RWPE2 (cell line): ENCODE data around the gene RIMBP3C.

Experiments used
- ATAC-seq: fragments of 200-7000 bp; cut with Tn5 transposase; 3 replicates; pipeline ENCODE4 v1.9.1; 2021; ENCODE audit warnings: low read depth
- DNase-seq: peaks from one replicate; pipeline ENCODE4 v3.0.0-alpha.2; 2020; ENCODE audit warnings: low spot score
- H3K27ac ChIP-seq: fragments of 450-650 bp; 2 replicates; pipeline ENCODE4 v1.5.1; 2017; ENCODE audit warnings: mild to moderate bottlenecking; ENCODE audit not compliant: poor library complexity, severe bottlenecking
- H3K27me3 ChIP-seq: fragments of 250-450 bp; sonication (Bioruptor Pico); 2 replicates; pipeline ENCODE4 v1.5.1; 2021; ENCODE audit warnings: mild to moderate bottlenecking, moderate library complexity; ENCODE audit not compliant: insufficient read depth, poor library complexity, severe bottlenecking
- H3K36me3 ChIP-seq: fragments of 250-450 bp; sonication (Bioruptor Pico); 2 replicates; pipeline ENCODE4 v1.5.1; 2020; ENCODE audit warnings: low read depth, mild to moderate bottlenecking, moderate library complexity
- H3K4me1 ChIP-seq: fragments of 250-450 bp; sonication (Bioruptor Pico); 2 replicates; pipeline ENCODE4 v1.5.1; 2021; ENCODE audit warnings: mild to moderate bottlenecking, moderate library complexity; ENCODE audit not compliant: insufficient read depth, poor library complexity, severe bottlenecking
- H3K4me3 ChIP-seq: fragments of 250-450 bp; sonication (Bioruptor Pico); 2 replicates; pipeline ENCODE4 v1.5.1; 2021; ENCODE audit warnings: mild to moderate bottlenecking, moderate library complexity; ENCODE audit not compliant: severe bottlenecking
- H3K9me3 ChIP-seq: fragments of 250-450 bp; sonication (Bioruptor Pico); 2 replicates; pipeline ENCODE4 v1.5.1; 2021; ENCODE audit warnings: mild to moderate bottlenecking, moderate library complexity; ENCODE audit not compliant: severe bottlenecking
- CTCF ChIP-seq: fragments of 450-650 bp; IDR thresholded peaks from one replicate; pipeline ENCODE4 v1.5.1; 2017; ENCODE audit warnings: mild to moderate bottlenecking, moderate library complexity; ENCODE audit not compliant: poor library complexity, severe bottlenecking

RIMBP3C gene

DNA sequence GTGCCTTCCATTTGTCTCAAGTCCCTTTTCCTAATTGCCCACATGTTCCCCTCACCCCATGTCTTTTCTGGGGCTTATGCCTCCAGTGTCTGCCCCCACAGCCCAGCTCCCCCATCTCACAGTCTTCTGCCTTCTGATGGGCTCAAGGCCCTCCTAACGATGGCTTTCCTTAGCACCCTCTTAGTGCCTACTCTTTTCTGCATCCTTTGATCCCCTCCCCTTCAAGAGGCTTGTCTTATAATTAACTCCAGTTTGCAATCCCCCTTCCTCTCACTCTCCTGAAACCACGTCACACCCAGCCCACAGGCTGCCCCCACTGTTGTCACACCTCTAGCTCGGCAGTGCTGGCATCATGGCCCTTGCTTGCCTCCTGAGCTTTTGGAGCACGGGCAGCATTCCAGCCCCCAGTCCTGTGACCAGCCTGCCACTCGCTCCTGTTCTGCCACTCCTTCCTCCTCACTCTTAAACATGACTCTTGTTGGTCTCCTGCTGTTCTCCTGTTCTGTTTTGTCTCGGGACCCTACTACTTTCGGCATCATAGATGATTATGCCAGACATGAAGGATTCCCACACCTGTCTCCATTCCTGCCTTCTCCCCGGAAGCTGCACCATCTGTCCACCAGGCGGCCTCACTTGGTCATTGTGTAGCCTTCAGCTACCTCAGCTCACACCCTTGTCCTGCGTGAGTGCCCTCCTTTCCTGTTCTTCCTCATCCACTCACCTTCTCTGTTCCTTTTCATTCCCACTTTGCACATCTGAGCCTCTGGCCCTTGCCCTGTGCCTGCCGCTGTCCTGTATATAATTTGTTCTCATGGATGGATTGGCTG lies 42.4 kb upstream of the RIMBP3C start:
- Histone ChIP-seq H3K27ac (no peak overlapping the region), H3K9me3 (no peaks in the 10 kb centered on the region), H3K4me1 (no peaks in the 10 kb centered on the region), H3K36me3 (peaks cover 51% of the 10 kb centered on the region), H3K4me3 (no peak overlapping the region), H3K27me3 (no peaks in the 10 kb centered on the region)
- ATAC-seq (peak; percentile 52; the same call in 1 of the 3 replicates), DNase-seq (no peak)
- peak; percentile 28 for TF ChIP-seq CTCF

GRCh38 chr22:21592422-21592821 lies 41.2 kb upstream of the RIMBP3C start:
- Histone ChIP-seq H3K36me3 (peaks cover 46% of the 10 kb centered on the region), H3K27ac (no peak overlapping the region), H3K4me1 (no peaks in the 10 kb centered on the region)

DNA sequence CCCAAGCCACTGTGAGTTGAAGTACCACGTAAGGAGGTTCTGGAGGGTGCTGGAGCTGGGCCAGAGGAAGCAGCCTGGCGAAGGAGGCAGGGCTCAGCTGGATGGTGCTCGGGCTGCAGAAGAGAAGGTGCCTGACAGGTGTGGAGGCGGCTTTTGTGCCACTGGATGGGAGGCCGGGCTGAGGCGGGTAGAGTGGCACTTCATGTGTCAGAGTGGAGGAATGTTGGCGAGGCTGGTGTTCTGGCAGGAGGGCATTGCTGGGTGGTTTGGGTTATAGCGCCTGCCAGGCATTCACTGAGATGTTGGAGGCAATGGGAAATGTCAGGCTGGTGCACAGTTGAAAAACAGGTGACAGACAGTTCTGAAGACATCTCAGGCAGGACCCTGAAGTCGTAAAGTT lies 40.4 kb upstream of the RIMBP3C start:
- no peak for DNase-seq
- no peaks in the 10 kb centered on the region for H3K9me3 ChIP-seq
- H3K36me3 ChIP-seq = peaks cover 39% of the 10 kb centered on the region
- no peak overlapping the region for H3K4me3 ChIP-seq
- H3K27ac ChIP-seq = no peak overlapping the region
- H3K27me3 ChIP-seq = no peaks in the 10 kb centered on the region
- no peaks in the 10 kb centered on the region for H3K4me1 ChIP-seq
- ATAC-seq = peak; percentile 29; the same call in 1 of the 3 replicates
- no peak for TF ChIP-seq CTCF

More at GRCh38 chr22:21592422-21592821, 41.2 kb upstream of the RIMBP3C start:
- ATAC-seq (no peak), DNase-seq (no peak)
- no peak for TF ChIP-seq CTCF
- no peaks in the 10 kb centered on the region for H3K27me3 ChIP-seq
- no peaks in the 10 kb centered on the region for H3K9me3 ChIP-seq
- H3K4me3 ChIP-seq = no peak overlapping the region

GRCh38 chr22:21590809-21591641 lies 39.8 kb upstream of the RIMBP3C start:
- ATAC-seq = no peak
- Histone ChIP-seq H3K4me3 (no peak overlapping the region), H3K27ac (no peak overlapping the region), H3K27me3 (no peaks in the 10 kb centered on the region), H3K36me3 (peaks cover 33% of the 10 kb centered on the region), H3K4me1 (no peaks in the 10 kb centered on the region), H3K9me3 (no peaks in the 10 kb centered on the region)
- no peak for DNase-seq
- no peak for TF ChIP-seq CTCF
